Right ventricle myocardium inferior (tissue), 1 donor: ENCODE results near the gene ESR1. TPM values are rescaled to one million over a fixed set of nuclear protein-coding genes. Genes with fewer than 3 reads are reported as not detected.
"Not testable (repeated sequence)": the region's sequence is repeated elsewhere in the genome, so short reads cannot be mapped to it uniquely, and the experiment has no call there.

Source experiments
- ATAC-seq: fragments of 200-7000 bp; cut with Tn5 transposase; one replicate; pipeline ENCODE4 v1.9.1; 2020; ENCODE audit warnings: mild to moderate bottlenecking, moderate library complexity
- DNase-seq: peaks from one replicate; pipeline ENCODE4 v3.0.0; 2021; ENCODE audit errors: missing footprints
- intact Hi-C: fragments of 100-400 bp; cut with DNase I; formaldehyde crosslinking; loops from one replicate; pipeline ENCODE4 v1.11.0; 2022
- total RNA-seq: library from RNA; stranded (reverse); fragmentation: NEBNext Ultra II Directional; extraction: Animal tissue kit (Norgen Biotek cat#: 25700); gene quantifications from one replicate; pipeline ENCODE4 v1.2.1, GENCODE V29; 2021
- donor health status: DM: no; HTN: yes; CAD: no; lungs with severe emphysema.

The ESR1 gene
- total RNA-seq, 1 donor from 2014 or later, result 1.4 TPM

- no peak for ATAC-seq
- intact Hi-C loops, result no loop called here
- DNase-seq, result no peak
These were observed 110.2 kb downstream of the ESR1 start for GRCh38 chr6:151917531-151918329.

- intact Hi-C loops, result no loop called here
- DNase-seq, result no peak
- no peak for ATAC-seq
These were observed 132.8 kb downstream of the ESR1 start for GRCh38 chr6:151940307-151940706.

- ATAC-seq (no peak), DNase-seq (no peak)
- intact Hi-C loops, result no loop called here
These were observed 140.7 kb downstream of the ESR1 start for GRCh38 chr6:151948002-151948743.

- ATAC-seq, result no peak
- intact Hi-C loops, result no loop called here
- no peak for DNase-seq
These were observed 150.8 kb downstream of the ESR1 start for GRCh38 chr6:151958332-151958731.

- no peak for ATAC-seq
- no peak for DNase-seq
- intact Hi-C loops, result no loop called here
These were observed 151.6 kb downstream of the ESR1 start for GRCh38 chr6:151959086-151959485.

- no peak for DNase-seq
- intact Hi-C loops, result no loop called here
- no peak for ATAC-seq
These were observed 154.3 kb downstream of the ESR1 start for GRCh38 chr6:151961809-151962208.

GRCh38 chr6:151962246-151962846 is 154.9 kb downstream of the ESR1 start:
- no peak for DNase-seq
- intact Hi-C loops, result no loop called here
- ATAC-seq, result no peak

GRCh38 chr6:151963001-151963400 is 155.5 kb downstream of the ESR1 start:
- intact Hi-C loops, result no loop called here
- no peak for DNase-seq
- ATAC-seq, result no peak

- DNase-seq, intact Hi-C loops, ATAC-seq: not testable (repeated sequence)
These were observed 156.9 kb downstream of the ESR1 start for GRCh38 chr6:151964412-151964811.

- no peak for DNase-seq
- ATAC-seq, result no peak
- intact Hi-C loops, result no loop called here
These were observed 166.7 kb downstream of the ESR1 start for GRCh38 chr6:151974061-151974617.

GRCh38 chr6:151975795-151976194 is 168.3 kb downstream of the ESR1 start:
- intact Hi-C loops, result no loop called here
- ATAC-seq (no peak), DNase-seq (no peak)

- intact Hi-C loops, ATAC-seq: not testable (repeated sequence)
These were observed 180.7 kb downstream of the ESR1 start for GRCh38 chr6:151988199-151988598.

GRCh38 chr6:151992091-151992490 is 184.6 kb downstream of the ESR1 start:
- no peak for DNase-seq
- no peak for ATAC-seq
- intact Hi-C loops, result no loop called here

More at GRCh38 chr6:151988199-151988598, 180.7 kb downstream of the ESR1 start:
- DNase-seq, result not testable (repeated sequence)

GRCh38 chr6:151993364-151993763 is 185.9 kb downstream of the ESR1 start:
- DNase-seq (no peak), ATAC-seq (no peak)
- intact Hi-C loops, result no loop called here

GRCh38 chr6:151998784-151999183 is 191.3 kb downstream of the ESR1 start:
- intact Hi-C loops, result no loop called here
- ATAC-seq (peak; percentile 57), DNase-seq (no peak)

GRCh38 chr6:151999194-151999593 is 191.7 kb downstream of the ESR1 start:
- ATAC-seq (no peak), DNase-seq (no peak)
- intact Hi-C loops, result no loop called here

GRCh38 chr6:152001408-152001807 is 193.9 kb downstream of the ESR1 start:
- intact Hi-C loops, result no loop called here
- ATAC-seq (no peak), DNase-seq (no peak)

- DNase-seq, result no peak
- intact Hi-C loops, result no loop called here
These were observed 194.8 kb downstream of the ESR1 start for GRCh38 chr6:152002306-152002705.

GRCh38 chr6:152004036-152004566 is 196.6 kb downstream of the ESR1 start:
- intact Hi-C loops, result no loop called here
- DNase-seq (no peak), ATAC-seq (no peak)

More at GRCh38 chr6:152002306-152002705, 194.8 kb downstream of the ESR1 start:
- ATAC-seq, result no peak
